GM18858 (cell line): ENCODE measurements around the gene RAD18.

Experiments
- ATAC-seq: cut with Tn5 transposase; IDR thresholded peaks from one replicate; pipeline ENCODE4 v1.9.1; 2021; ENCODE audit not compliant: unreplicated experiment

Gene RAD18

DNA sequence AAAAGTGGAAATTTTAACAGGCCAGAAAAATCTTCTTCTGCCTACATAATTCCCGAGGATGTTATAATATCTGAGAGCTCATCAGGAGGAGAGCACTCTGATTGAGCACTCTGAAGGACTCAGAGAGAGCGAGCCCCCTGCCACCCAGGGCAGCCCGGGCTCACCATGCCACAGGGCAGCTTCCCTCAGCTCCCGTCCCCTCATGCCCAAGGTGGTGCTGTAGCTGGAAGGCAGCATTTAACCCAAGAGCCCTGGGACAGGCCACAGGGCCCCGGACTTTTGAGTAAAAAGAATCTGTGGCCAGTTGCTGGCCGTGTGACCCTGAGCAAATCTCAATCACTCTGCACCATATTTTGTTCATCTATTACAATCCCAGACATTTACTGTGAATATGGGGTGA is 23.5 kb upstream of the RAD18 start:
- no peak for ATAC-seq

DNA sequence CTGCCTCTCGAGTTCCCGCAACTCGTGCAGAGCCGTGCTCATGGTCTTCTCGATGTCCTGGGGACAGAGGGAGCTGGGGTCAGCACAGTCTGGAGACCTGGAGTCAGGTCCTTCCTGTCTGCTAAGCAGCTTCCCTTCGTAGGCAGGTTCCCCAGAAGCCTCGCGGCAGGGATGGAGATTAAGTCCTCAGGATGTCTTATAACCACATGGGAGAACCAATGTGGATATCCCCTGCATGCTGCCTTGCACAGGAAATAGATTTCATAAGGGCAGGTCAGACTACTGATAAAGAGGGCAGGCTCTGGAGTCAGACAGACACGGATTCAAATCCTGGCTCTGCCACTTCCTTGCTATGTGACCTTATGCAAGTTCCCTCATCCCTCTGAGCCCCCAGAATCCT is 22.6 kb upstream of the RAD18 start:
- no peak for ATAC-seq

DNA sequence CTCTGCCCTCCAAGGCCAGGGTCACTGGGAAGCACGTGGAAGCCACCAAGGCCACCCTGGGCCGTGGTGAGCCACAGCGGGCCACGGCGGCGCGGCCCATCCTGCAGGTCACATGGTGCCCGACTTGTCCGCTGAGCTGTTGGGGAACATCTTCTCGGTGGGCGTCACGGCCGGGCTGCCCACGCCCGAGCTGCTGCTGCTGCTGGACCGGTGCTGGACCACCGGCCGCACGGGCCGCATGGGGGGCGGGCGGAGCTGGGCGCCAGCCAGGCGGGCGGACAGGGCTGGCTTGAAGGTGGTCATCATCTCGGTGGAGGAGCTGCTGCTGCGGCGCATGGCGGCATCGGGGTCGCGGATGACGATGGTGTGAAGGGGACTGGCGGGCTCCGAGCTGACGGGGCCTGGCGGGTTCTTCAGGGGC is 22.1 kb upstream of the RAD18 start:
- ATAC-seq: no peak

DNA sequence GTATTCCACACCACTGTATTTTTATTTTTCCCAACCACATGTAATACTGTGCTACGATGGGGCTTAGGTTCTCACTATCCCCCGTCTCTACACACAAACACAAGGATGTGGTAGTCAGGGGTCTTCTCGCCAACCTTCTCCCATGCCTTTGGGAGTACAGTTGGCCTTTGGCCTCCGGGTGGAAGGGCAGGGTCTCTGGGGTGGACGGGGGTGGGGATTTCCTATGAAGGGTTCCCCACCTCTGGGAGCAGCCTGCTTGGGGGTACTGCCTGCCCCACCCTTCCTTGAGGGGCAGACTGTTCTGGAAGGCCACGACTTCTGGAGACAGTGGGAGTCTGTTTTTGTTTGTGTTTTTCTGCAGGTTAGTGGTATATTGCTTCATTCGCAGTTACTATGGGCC is 21.3 kb upstream of the RAD18 start:
- ATAC-seq: no peak

DNA sequence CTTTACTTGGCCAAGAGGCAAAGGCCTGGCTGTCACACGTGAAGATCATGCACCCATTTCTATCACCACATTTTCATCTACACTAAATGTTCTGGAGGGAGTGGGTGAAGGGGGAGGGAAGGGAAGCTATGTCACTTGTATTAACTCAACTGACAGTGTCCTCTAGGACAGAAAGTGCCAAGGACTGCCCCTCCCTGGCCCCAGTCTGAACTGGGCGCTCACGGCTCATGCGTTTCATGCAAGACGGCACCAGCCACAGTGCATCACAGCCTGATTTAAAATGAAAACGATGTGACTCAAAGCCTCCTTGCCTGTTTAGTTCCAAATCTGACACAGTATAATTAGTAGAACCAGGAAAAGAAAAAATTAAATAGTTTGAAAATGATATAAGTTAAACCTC is 20.8 kb upstream of the RAD18 start:
- ATAC-seq: no peak

DNA sequence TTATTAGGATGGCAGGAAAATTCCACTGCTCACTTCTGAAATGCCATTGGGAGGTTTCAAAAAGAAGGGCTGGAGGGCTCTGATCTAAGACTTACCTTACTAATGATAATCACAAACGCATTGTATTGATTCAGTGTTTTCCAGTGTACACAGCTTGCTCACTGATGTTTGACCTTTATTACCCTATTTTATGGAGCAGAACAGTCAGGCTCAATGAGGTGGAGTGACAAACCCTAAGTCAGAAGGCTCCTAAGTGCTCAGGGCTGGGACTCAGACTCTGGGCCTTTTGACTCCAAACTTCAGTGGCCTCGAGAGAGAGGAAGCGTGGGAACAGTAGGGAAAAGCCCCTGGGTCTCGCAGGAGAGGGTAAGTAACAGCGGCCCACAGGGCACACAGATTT is 20.3 kb upstream of the RAD18 start:
- ATAC-seq: no peak

DNA sequence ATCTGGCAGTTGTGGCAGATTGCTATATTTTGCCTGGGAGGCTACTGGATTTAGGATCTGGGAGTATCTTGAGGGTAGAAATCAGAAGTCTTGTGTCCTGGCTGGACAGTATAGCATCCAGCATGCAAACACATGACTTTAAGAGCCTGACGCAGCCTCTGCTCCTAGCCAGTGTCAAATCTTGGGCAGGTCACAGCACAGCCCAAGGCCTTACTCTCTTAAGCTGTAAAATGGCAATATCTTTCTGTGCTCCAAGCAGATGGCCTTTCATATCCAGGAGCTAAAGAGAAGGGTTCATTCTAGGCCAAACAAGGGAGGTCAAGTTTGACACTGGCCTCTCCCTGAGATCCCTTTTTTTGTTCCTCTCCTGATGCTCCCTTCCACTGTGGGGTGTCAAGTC is 19.8 kb upstream of the RAD18 start:
- ATAC-seq: no peak

DNA sequence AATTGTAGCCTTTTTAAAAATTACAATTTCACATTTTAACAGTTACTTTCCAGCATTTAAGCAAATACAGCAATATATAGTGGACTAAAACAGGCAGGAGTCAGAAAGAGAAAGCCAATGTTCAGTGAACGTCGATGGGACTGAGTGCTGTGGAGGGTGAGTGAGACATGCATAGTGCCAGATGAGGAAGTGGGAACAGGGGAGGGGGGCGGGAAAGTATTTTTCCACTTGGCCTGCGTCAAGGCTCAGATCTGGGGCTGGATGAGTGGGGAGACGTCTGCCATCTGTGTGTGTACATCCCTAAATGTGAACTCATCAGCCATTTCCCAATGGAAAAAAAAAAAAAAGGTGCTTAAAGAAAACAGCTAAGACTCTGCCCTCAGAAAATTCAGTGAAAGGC is 19.2 kb upstream of the RAD18 start:
- ATAC-seq: no peak

DNA sequence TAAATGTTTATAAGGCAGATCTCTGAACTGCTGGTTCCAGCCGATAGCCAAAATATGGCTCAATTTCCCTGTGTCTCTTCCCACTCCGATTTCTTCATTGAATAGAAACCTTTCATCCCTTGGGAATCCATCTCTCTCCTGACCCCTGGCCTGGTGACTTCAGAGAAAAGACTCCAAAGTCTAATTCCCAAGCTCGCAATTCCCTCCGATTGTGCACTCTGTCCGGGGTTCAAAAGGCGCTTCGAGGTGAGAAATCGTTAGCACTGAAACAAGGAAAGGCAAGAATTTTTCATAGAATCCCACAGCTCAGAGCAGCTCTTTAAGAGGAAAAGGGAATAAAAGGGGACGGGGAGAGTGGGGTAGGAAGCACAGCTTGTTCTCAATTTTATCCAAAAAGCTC is 18.4 kb upstream of the RAD18 start:
- no peak for ATAC-seq

DNA sequence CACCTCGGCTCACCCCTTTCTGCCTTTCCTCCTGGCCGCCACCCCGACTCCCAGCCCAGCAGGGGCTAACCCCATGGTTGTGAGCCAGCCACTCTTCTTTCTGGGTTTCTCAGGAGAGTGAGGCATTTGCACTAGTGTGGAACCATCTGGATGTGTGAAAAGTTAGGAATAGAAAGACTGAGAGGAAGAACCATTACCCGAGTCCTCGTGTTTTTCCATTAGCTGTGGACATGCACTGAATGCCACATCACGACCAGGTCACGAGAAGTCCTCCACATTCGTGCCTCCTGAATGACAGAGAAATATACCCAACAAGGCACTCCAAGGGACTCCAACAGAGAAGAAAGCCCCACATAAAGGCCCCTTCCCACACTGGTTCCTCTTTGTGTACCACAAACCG is 18.0 kb upstream of the RAD18 start:
- ATAC-seq: no peak

DNA sequence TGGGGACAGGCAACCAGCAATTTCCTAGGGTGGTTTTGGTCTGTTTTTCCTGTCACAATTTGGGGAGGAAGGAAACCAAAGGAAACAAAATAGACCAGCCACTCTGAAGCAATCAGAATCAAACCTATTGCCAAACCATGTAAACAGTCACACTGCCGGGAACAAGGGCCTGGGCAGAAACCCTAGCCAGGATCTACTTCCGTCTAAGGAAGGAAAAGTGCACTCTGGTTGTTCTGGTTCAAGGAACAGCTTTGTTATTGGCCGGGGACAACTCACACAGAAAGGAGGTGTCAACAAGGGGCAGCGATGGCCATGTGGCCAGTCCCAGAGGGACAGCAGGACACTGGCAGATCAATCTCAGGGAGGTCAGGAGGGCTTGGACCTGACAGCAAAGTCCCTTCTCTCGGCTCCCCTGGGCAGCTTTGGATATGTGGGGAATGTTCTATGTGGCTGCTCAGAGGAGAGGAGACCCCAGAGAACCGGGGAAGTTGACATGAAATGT is 17.5 kb upstream of the RAD18 start:
- ATAC-seq: no peak

DNA sequence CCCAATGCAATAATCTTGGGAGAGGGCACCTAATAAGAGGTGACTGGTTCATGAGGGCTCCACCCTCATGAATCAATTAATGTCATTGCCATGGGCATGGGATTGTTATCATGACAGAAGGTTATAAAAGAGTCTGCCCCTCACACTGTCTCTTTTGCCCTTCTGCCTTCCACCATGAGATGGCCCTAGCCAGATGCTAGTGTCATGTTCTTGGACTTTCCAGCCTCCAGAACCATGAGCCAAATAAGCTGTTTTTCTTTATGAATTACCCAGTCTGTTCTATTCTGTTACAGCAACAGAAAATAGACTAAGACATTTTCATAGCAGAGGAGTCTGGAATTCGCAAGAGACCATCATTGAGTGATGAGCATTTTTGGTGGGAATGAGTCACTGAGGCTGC is 16.0 kb upstream of the RAD18 start:
- no peak for ATAC-seq

DNA sequence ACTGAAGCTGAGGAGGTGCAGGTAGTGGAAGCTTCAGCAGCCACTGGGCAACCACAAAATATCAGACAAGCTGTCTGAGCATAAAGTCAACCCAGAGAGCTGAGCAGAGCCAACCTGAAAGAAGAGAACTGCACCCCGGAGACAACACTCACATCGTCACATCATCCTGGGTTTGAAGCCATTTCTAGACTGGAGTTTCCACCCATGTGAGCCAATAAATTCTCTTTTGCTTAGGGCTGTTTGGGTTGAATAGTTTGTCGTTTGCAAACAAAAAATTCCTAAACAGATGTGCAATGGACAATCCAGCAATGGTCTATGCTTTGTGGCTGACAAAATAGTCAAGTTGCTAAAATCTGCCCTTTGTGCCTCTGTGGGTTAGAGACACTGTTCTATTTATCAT is 15.3 kb upstream of the RAD18 start:
- no peak for ATAC-seq

DNA sequence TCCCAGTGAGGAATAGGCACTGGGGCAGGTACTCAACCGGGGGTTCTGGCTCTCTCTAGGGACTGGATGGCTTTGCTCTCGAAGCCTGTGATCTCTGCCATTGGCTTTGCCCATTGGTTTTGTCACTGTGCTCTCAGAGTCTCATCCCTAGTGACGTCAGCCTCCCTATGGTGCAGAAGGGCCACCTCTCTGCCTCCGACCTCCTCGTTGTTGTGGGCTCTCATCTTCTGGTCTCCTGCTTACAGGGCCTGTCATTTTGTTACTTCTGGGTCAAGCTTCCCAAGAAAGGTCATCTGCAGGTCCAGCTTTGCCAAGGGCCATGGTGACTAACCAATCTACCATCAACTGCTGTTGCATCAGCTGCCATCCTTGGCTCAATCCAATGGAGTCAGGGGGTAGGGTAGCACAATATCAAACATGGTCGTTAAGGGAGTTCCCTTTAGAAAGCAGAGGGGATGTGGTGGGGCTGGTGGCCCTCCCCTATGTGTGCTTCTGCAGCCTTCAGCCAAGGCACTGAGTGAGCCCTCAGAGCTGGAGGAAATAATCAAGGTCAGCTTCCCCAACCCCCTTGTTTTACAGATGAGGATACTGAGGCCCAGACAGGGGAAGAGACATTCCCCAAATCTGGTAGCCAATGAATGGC is 13.4 kb upstream of the RAD18 start:
- ATAC-seq: no peak

DNA sequence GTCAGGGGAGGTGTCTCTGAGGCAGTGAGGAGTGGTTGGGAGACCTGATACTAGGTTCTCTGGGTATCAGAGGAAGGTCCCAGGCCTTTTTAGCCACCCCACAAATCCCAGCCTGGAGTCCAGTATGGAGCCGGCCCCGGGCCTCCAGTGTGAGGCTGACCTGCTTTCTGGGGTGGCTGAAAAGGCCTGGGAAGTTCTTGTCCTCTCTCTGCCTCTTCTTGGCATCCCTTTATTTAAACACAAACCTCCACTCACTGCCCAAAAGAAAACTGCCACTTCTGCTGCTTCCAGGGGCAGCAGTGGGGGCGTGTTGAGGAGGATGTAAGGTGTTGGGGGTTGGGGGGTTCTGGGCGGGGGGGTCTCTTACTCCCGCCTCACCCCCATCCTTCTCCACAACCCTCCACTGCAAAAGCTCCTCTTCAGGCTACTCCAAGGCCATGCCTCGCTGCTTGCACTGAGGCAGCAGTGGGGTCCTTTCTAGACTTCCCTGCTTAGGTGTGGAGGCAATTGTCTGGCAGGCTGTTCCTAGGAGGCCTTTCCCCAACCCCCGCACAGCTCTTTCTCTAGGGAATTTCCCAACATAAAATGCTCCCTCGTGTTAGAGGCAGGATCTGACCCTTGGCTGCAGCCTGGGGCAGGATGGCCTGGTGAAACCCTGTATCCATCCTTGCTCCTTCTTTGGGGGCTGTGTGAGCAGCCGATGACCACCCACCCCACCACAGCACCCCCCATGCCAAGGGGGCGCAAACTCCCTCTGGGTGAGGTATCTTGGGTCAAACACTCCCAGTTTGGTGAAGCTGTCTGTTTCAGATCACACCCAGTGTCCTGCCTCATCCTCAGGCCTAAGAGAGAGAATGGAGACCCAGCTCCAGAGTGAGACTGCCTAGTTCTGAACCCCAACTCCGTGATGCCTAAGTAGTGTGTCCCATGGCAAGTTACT is 12.1 kb upstream of the RAD18 start:
- ATAC-seq: no peak

DNA sequence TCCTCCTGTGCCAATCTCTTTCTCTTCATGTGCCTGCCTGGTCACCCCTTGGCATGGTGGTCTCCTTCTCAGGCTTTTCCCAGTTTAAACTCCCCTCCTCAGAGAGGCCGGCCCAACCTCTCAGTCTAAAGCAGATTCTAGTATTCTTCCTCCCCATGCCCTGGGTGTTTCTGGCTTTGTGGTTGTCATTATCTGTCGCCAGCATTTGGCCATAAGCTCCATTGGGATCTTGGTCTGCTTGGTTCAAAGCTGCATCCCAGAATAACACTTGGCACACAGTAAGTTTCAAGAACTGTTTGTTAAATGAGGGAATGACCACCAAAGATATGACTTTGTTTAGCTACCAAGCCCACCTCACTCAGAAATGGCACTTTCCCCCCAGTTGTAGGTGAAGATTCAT is 11.2 kb upstream of the RAD18 start:
- ATAC-seq: no peak

DNA sequence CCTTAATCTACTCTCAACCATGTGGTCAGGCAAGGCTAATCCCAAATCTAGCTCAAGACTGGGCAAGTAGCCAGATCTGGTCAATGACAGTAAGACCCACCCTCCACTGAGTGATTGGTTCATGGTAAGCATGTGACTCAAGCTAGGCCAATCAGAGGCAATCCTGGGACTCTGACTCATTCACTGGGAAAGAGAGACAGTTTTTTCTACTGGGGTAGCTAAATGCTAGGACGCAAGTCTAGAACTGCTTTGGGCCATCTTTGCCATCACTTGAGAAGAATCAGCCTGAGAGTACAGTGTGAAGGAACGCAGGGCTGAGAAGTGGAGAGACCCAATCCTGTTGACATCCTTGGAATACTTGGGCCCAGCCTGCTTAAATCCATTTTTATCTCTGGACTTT is 9.4 kb upstream of the RAD18 start:
- no peak for ATAC-seq

DNA sequence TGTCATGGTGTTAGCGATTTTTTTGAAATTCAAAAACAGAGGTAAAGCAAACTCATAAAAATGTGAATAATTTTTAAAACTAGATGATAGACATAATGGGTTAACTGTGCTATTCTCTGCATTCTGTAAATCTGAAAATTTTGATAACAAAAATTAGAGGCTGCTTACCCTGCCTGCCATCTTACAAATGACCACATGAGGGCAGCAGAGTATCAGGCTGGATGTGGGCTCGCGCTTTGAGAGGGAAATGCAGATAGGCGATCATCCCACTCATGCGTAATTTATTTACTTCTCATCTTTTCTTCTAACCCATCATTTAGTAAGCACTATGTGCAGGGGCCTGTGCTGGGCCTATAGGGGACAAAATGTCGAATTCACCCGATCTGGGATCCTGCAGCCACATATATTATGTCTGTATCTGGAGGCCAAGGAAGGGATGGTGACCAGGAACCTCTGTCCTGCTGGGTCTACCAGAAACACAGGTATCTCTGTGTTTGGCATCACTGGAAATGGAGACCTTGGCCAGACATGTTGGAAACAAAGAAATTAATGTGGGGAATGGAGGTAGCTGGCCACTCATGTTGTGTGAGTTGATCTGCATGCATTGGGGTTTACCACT is 7.8 kb upstream of the RAD18 start:
- no peak for ATAC-seq

DNA sequence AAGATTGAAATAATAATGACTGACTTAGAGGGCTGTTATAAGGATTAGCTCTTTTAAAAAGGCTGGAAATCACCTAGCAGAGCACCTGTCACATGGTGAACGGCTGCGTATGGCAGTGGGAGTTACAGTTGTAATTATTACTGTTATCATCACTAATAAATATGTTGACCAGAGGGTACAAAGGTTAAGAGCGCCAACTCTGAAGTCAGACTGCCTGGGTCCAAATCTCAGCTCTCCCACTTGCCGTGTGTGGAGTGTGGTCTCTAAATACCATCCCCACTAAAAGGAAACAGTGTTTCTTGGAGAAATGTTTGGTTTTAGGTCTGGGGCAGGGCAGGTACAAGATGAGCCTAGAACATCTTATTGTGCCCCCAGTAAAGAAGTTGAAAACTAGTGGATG is 6.0 kb upstream of the RAD18 start:
- ATAC-seq: no peak

DNA sequence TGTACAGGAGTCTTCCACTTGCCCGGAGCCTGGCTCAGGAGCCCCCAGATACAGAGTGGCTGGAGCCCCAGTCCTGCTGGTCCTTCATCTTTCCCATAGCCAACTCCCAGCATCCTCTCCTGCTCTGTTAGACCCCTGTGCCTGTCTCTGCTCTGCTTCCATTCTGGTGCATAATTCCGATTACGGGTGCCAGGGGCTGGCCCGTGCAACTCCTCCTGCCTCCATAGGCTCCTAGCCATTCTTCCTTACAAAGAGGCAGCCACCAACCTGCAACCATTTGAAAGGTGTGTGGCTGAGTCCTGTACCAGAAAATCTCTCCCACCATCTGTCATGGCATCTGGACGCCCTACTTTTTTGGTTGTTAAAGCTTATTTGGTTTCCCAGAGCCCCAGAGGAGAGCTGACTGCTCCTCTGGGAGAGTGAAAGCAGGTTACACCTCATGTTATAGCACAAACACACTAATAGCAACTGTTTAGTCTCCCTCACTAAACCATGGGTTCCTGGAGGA is 5.2 kb upstream of the RAD18 start:
- no peak for ATAC-seq

DNA sequence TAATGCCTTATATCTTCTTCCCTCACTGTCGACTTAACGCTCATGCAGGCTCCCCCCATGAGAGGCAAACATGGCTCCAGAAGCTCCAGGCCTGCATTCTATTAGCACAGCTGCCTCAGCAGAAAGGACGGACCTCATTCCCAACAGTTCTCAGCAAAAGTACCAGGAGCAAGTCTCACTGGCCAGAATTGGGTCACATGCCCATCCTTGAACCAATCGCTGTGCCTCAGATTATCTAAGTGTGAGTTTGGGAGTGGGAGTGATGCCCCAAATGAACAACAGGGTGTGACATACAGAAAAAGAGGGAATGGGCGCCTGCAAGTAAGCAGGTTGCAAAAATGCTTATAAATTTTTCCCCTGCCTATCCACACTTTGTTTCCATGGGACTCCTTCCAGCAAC is 4.3 kb upstream of the RAD18 start:
- no peak for ATAC-seq

DNA sequence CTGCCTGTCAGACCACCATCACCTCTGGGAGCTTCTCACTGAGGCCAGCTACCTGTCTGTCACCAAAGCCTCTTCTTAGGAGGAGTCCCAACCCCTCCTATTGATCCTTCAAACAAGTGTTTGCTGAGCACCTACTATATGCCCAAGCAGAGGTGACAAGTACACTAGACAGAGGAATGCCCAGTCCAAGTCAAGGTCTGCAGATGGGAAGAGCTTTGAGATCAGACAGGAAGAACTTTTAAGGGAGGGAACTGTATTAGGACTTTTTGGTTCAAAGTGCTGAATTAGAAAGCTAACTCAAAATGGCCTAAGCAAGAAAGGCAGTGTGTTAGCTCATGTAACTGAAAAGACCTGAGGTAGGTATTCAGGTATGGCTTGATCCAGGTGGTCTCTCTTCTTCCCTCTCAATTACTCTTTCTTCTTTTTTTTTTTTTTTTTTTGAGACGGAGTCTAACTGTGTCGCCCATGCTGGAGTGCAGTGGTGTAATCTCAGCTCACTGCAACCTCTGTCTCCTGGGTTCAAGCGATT is 3.6 kb upstream of the RAD18 start:
- ATAC-seq: no peak
